H1 (cell line): Measurements from ENCODE around the gene PJA1. TPM values are rescaled to one million over a fixed set of nuclear protein-coding genes. Genes with fewer than 3 reads are reported as not detected.

Experiments
- ATF2 ChIP-seq: IDR thresholded peaks from 2 replicates; pipeline ENCODE4 v1.6.1; 2012; ENCODE audit warnings: low read length, inconsistent platforms
- CBX5 ChIP-seq: fragments of 300-800, 300-1000 bp; sonication (generic); IDR thresholded peaks from 2 replicates; pipeline ENCODE4 v1.7.1; 2016; ENCODE audit warnings: antibody characterized with exemption, low read length, low read depth
- CTCF ChIP-seq, 3 experiments: IDR thresholded peaks; 1 replicate in 2 of 3; 2 replicates in 1 of 3; pipeline versions ENCODE4 v1.5.1 to v1.6.1; 2011; ENCODE audit warnings: low read length in 3 of 3, mild to moderate bottlenecking in 3 of 3, inconsistent platforms in 2 of 3, low read depth in 1 of 3, moderate library complexity in 1 of 3; ENCODE audit not compliant: insufficient read depth in 1 of 3; ENCODE audit errors: control extremely low read depth in 1 of 3
- GABPA ChIP-seq: IDR thresholded peaks from 2 replicates; pipeline ENCODE4 v1.6.1; 2011; ENCODE audit warnings: mild to moderate bottlenecking, low read length, moderate library complexity, borderline replicate concordance; ENCODE audit not compliant: insufficient read depth
- SIN3A ChIP-seq, 2 experiments: IDR thresholded peaks in 1 of 2; conservative IDR thresholded peaks in 1 of 2; 2 replicates each; pipeline ENCODE4 v1.6.1; 2011 to 2012; ENCODE audit warnings: low read length in 2 of 2, improper control_type of control experiment in 1 of 2, low read depth in 1 of 2, mild to moderate bottlenecking in 1 of 2
- SRF ChIP-seq: IDR thresholded peaks from 2 replicates; pipeline ENCODE4 v1.6.1; 2011; ENCODE audit warnings: mild to moderate bottlenecking, low read depth, low read length, moderate library complexity
- polyA plus RNA-seq, 7 experiments: library from polyadenylated mRNA; depleted of rRNA in 3 of 7; stranded (reverse) in 5 of 7; unstranded in 2 of 7; fragments of >200 nt in 5 of 7; fragments of 200-250 nt in 2 of 7; gene quantifications; 1 replicate in 5 of 7; 2 replicates in 1 of 7; 4 replicates in 1 of 7; pipeline versions ENCODE4 v1.2.1 to v1.2.3, GENCODE V29; 2011 to 2013; ENCODE audit warnings: missing spikeins in 2 of 7, mixed read lengths in 2 of 7
- total RNA-seq: library from RNA; stranded (reverse); fragmentation: NEBNext Ultra II Directional; extraction: Animal tissue kit (Norgen Biotek cat#: 25700); gene quantifications from 2 replicates; pipeline ENCODE4 v1.2.1, GENCODE V29; 2021

The PJA1 gene
- total and polyA plus RNA-seq, 2 of the 8 experiments (the other 6 are each of a cell fraction or from before 2014, with no cell fraction given): 25.7 to 37.0 TPM

GRCh38 chrX:69140837-69141236 lies 24.4 kb downstream of the PJA1 start (continued):
- TF ChIP-seq ATF2 (no peak), CTCF (IDR thresholded peaks at IDR 0.05; ENCODE audit: control extremely low read depth in 1 of 3, insufficient read depth in 1 of 3, low read depth in 1 of 3, low read length in 3 of 3) (no peak), SIN3A (conservative IDR thresholded peaks at IDR 0.05 in 1 of 2, IDR thresholded peaks at IDR 0.05 in 1 of 2; ENCODE audit: low read depth in 1 of 2, low read length in 2 of 2) (no peak), CBX5 (no peak), GABPA (no peak), SRF (no peak)
